ENCODE results near the gene RAB7B.

Gene RAB7B

DNA sequence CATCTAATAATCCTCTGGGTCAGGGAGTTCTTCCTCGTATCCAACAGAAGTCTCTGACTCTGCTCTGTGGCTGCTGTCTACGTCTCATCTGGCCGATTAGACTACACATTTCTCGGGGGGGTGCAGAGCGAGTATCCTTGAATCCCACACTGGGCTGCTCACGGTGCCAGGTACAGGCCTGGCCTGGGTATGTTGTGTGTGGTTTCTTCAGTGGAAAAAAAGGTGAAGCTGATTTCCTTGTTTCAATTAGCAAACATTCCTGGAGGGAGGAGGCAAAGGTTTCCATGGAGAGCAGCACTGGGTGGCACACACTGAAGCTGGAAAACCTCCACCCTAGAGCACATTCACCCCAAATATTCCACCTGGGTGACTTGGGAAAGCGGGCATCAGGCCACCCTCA, 2.0 kb upstream of the RAB7B start:
- Histone ChIP-seq H3K9ac (ENCODE audit: low read length) (no peak overlapping the region), H3K27me3 (ENCODE audit: low read length) (no peaks in the 10 kb centered on the region), H3K27ac (ENCODE audit: low read depth, low read length) (no peak overlapping the region), H3K36me3 (ENCODE audit: low read length) (no peaks in the 10 kb centered on the region), H3K9me2 (replicated peaks; ENCODE audit: insufficient read depth, low read length) (no peaks in the 10 kb centered on the region), H3K9me3 (ENCODE audit: insufficient read depth, low read length) (no peaks in the 10 kb centered on the region), H4K20me1 (ENCODE audit: low read depth, low read length) (no peaks in the 10 kb centered on the region), H3K4me3 (ENCODE audit: insufficient read depth, low read length, poor library complexity, severe bottlenecking) (no peak overlapping the region), H3K79me2 (ENCODE audit: insufficient read depth, low read length) (no peaks in the 10 kb centered on the region), H2AFZ (ENCODE audit: low read depth, low read length, severe bottlenecking) (no peak overlapping the region), H3K4me2 (ENCODE audit: low read depth, low read length, poor library complexity, severe bottlenecking) (no peak overlapping the region), H3F3A (ENCODE audit: insufficient read depth) (no peaks in the 10 kb centered on the region)
- TF ChIP-seq, protein P1, sequence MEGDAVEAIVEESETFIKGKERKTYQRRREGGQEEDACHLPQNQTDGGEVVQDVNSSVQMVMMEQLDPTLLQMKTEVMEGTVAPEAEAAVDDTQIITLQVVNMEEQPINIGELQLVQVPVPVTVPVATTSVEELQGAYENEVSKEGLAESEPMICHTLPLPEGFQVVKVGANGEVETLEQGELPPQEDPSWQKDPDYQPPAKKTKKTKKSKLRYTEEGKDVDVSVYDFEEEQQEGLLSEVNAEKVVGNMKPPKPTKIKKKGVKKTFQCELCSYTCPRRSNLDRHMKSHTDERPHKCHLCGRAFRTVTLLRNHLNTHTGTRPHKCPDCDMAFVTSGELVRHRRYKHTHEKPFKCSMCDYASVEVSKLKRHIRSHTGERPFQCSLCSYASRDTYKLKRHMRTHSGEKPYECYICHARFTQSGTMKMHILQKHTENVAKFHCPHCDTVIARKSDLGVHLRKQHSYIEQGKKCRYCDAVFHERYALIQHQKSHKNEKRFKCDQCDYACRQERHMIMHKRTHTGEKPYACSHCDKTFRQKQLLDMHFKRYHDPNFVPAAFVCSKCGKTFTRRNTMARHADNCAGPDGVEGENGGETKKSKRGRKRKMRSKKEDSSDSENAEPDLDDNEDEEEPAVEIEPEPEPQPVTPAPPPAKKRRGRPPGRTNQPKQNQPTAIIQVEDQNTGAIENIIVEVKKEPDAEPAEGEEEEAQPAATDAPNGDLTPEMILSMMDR (IDR thresholded peaks at IDR 0.05; ENCODE audit: insufficient read depth, low read length, poor library complexity, severe bottlenecking) = no peak
- no peak for TF ChIP-seq EZH2phosphoT487 (conservative IDR thresholded peaks at IDR 0.05; ENCODE audit: low read length)

DNA sequence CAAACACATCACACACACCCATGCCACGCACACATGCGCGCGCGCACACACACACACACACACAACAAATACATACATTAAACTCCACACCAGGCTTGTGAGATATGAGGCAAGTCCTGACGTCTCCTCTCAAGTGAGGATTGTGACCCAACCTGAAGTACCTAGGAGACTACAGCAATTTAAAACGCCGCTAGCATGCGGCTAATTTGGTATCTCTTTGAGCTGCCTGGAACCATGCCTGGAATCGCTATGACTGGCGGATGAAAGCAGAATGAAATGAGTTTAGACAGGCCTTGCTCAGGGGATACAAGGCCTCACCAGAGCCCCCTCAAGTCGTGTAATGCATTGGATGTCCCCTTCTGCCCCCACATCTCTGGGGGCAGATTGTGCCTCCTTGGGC, 1.6 kb upstream of the RAB7B start:
- TF ChIP-seq EZH2phosphoT487 (conservative IDR thresholded peaks at IDR 0.05; ENCODE audit: low read length) = no peak
- TF ChIP-seq, protein P1 (IDR thresholded peaks at IDR 0.05; ENCODE audit: insufficient read depth, low read length, poor library complexity, severe bottlenecking) = no peak
- no peak overlapping the region for H3K27ac ChIP-seq (ENCODE audit: low read depth, low read length)

DNA sequence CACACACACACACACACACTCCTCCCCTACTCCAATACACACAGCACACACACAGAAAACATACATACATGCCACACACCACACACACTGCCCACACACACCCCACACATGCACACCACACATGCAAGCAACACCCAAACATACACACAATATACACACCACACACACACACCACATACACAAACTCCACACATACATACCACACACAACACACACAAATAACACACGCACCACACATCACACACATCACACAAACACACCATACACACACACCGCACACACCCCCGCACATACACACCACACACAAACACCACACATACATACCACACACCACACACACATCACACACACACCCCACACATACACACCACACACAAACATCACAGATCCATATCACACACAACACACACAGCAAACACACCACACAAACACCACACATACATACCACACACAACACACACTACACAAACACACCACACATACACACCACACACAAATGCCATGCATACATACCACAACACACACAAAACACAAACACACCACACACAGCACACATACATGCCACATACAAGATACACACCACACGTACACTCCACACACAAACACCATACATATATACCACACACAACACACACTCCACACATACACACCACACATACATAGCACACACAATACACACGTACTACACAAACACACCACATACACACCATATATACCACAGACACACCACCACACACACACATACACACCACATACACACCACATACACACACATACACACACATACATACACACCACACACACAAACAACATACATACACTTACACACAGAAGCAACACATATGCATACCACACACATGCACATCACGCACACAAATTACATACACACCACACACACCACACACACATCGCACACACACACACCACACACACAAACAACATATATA, 932 bp upstream of the RAB7B start:
- TF ChIP-seq EZH2phosphoT487 (conservative IDR thresholded peaks at IDR 0.05; ENCODE audit: low read length) = no peak
- TF ChIP-seq, protein P1 (IDR thresholded peaks at IDR 0.05; ENCODE audit: insufficient read depth, low read length, poor library complexity, severe bottlenecking) = no peak
- Histone ChIP-seq H3K27ac (ENCODE audit: low read depth, low read length) (no peak overlapping the region), H3K36me3 (ENCODE audit: low read length) (no peaks in the 10 kb centered on the region), H3K79me2 (ENCODE audit: insufficient read depth, low read length) (no peaks in the 10 kb centered on the region), H3K9me2 (replicated peaks; ENCODE audit: insufficient read depth, low read length) (no peaks in the 10 kb centered on the region), H3K9ac (ENCODE audit: low read length) (no peak overlapping the region), H3K4me2 (ENCODE audit: low read depth, low read length, poor library complexity, severe bottlenecking) (no peak overlapping the region), H2AFZ (ENCODE audit: low read depth, low read length, severe bottlenecking) (no peak overlapping the region), H3K27me3 (ENCODE audit: low read length) (no peaks in the 10 kb centered on the region), H3F3A (ENCODE audit: insufficient read depth) (no peaks in the 10 kb centered on the region), H3K4me3 (ENCODE audit: insufficient read depth, low read length, poor library complexity, severe bottlenecking) (no peak overlapping the region), H3K9me3 (ENCODE audit: insufficient read depth, low read length) (no peaks in the 10 kb centered on the region), H4K20me1 (ENCODE audit: low read depth, low read length) (no peaks in the 10 kb centered on the region)

More for the DNA sequence above, 1.6 kb upstream of the RAB7B start:
- H3F3A ChIP-seq (ENCODE audit: insufficient read depth) = no peaks in the 10 kb centered on the region
- no peaks in the 10 kb centered on the region for H4K20me1 ChIP-seq (ENCODE audit: low read depth, low read length)
- H3K4me3 ChIP-seq (ENCODE audit: insufficient read depth, low read length, poor library complexity, severe bottlenecking) = no peak overlapping the region
- H3K9ac ChIP-seq (ENCODE audit: low read length) = no peak overlapping the region
- no peak overlapping the region for H2AFZ ChIP-seq (ENCODE audit: low read depth, low read length, severe bottlenecking)
- no peaks in the 10 kb centered on the region for H3K9me3 ChIP-seq (ENCODE audit: insufficient read depth, low read length)
- H3K79me2 ChIP-seq (ENCODE audit: insufficient read depth, low read length) = no peaks in the 10 kb centered on the region
- no peak overlapping the region for H3K4me2 ChIP-seq (ENCODE audit: low read depth, low read length, poor library complexity, severe bottlenecking)
- H3K27me3 ChIP-seq (ENCODE audit: low read length) = no peaks in the 10 kb centered on the region
- H3K36me3 ChIP-seq (ENCODE audit: low read length) = no peaks in the 10 kb centered on the region
- H3K9me2 ChIP-seq (replicated peaks; ENCODE audit: insufficient read depth, low read length) = no peaks in the 10 kb centered on the region
